NCI-H1694 (cell line): ENCODE data around the gene IGF2R.

Experiments used
- DNase-seq: peaks from one replicate; lab custom pipeline; 2025; lab: John Stamatoyannopoulos, UW

IGF2R gene

DNA sequence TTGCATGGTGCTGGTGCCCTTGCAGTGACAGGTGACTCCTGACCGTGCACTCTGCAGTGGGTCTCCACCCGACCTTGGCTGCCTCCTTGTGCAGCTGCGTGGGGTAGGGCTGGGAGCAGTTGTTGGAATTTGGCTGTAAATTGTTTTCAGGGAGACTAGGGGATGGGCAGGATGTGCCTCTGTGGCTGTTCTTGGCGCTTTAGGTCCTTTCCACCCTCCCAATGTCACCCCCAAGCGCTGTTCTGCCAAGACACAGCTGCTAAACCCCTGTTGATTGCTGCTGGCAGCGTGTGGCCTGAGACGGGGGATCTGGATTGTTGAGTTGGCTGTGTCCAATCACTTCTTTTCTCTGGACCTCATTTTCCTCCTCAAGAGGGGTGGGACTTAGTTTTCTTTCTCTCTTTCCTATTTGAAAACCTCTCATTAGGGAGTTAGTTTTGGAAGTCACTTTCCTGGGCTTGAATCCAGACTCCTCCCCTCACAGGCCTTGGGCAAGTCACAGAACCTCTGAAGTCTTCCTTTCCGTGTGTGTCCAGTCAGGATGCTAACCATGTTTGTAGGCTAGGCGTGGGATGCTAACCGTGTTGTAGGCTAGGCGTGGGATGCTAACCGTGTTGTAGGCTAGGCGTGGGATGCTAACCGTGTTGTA, 8.5 kb downstream of the IGF2R start:
- no peak for DNase-seq

DNA sequence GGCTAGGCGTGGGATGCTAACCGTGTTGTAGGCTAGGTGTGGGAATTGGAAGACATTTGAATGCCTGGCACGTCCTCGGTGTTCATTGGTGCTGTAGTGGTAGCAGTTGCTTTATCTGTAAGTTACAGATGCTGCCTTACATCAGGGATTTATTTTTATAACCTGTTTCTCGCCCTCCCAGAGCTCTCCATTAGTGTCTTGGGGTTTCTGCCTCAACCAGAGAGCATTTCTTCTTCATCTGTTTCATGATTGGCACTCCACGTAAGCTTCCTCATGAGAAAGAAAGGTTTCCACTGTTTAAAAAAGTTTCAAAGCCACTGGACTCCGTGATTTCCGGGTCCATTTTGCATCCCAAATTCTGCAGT, 9.0 kb downstream of the IGF2R start:
- no peak for DNase-seq

DNA sequence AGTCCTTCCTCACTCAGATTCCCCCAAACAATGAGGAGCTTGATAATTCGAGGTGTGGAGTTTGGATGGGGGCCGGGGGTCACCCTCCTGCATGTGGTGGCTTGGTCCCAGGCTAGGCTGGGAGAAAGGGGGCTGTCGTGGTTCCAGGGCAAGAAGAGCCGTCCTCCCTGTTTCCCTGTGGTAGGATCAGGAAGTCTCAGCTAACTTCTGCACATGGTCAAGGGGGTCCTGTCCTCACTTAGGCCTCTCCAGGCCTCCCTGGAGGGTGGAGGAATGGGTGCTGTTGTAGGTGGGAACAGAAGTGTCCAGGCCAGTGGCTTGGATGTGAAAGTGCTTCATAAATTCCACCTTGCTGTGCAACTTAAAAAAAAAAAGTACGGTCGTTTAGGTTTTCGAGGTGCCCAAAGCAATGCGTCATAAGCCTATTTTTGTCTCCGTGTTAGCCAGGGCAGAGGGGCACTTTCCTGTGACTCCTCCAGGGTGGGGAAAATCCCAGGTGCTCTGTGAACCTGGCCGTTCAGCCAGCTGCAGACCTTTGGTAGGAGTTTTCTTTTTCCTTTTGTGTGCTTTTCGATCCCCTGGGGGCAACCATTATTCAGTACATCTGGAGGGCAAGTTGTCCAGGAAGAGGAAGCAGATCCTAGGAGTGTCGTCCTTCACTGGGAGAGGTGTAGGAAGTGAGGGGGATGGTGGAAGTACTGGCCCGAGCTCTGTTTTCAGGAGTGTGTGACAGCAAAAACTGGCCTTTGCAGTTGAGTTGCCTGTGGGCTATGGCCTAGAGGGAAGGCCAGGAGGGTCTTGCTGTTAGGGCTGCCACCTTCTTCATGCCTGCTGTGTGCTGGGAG, 9.6 kb downstream of the IGF2R start:
- no peak for DNase-seq

DNA sequence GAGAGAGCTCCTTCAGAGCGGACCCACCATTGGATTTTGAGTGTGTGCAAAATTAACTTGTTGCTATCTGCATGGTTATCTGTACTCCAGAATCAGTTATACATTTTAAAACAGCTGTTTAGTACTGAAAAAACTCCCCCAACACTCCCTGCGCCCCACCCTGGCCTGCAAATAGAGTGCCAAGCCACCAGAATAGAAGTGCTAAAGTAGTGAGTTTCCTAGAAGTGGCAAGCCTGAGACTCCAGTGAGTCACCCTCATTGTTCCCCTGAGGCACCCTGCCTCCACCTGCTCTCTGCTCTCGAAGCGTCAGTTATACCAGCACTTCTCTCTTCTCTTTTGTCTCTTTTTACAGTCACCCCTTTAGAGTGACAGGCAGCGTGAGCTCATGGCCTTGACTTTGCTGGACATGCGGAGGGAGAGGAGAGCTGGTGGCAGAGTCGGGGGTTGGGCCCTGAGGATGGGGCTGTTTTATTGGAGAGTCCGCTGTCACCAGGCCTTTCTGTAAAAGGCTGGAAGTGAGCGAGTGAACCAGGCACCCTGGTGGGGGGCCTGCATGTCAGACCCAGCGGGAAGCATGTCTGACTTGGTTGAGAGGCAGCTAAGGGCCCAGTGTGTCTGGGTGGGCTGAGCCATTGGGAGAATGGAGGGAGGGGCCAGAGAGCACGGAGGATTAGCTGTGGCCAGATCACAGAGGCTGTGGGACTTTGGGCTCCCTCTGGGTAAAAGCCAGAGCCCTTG, 10.4 kb downstream of the IGF2R start:
- DNase-seq, result no peak

DNA sequence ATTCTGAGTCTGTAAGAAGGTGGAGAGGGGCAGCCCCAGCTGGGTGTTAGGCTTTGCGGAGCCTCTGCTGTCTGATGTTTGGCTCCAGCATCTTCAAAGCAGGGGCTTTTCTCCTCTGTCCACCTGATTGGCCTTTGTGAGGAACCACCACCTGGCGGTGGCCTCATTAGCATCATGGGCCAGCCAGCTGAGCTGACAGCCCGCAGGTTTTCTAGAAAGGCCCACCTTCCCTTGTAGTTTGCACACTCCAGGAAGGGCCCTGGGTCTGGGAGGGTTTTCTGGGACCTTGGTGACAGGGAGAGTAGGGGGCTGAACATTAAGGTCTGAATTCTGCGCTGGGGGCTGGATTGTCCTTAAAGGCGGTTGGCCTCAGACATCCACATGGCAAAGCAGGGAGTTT, 11.6 kb downstream of the IGF2R start:
- no peak for DNase-seq

DNA sequence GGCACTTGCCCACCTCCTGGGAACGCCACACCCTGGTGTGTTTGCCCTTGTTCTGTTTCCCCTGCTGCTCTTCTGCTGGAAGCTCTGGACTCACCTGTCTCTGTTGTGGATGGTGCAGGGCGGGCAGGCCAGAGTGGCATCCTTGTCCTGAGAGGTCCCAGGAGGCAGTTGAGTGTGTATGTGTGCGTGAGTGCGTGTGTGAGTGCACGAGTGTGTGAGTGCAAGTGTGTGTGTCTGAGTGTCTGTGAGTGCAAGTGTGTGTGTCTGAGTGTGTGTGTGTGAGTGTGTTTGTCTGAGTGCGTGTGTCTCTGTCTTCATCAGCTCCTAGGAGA, 12.2 kb downstream of the IGF2R start:
- no peak for DNase-seq

DNA sequence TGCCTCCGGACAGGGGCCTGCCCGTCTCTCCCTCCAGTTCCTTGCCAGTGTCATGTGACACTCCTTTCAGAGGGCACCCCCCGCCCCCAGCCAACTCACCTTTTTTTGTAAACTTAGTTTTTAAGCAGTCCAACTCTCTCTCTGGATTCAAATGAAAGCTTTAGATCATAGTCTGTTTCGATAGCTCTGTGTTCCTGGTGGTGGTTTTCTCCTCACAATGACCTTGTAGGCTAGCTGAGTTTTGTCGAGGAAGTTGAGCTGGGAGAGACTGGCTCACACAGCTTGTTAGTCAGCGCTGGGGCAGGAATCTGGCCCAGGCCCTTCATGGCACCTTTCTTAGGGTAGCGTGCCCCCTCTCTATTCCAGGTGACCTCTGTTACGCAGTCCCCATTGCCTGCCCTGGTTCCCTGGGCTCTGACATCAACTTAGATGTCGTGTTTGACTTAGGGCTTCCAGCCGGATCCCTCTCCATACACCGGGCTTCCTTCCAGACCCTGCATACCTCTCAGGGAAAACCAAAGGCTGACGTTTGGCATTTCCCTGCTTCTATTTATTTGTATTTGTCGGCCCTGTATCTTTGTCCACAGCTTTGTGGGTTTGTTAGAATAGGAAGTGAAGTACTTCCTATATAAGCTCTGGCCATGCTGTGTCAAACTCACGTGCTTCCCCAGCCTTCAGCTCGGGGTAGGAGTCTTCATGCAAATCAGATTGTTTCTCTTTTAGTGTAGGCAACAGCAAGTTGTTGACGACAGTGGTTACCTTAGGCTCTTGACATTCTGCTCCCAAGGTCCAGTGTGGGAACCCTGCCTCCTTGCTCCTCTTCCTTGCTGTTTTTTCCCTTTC, 12.7 kb downstream of the IGF2R start:
- DNase-seq, result no peak

DNA sequence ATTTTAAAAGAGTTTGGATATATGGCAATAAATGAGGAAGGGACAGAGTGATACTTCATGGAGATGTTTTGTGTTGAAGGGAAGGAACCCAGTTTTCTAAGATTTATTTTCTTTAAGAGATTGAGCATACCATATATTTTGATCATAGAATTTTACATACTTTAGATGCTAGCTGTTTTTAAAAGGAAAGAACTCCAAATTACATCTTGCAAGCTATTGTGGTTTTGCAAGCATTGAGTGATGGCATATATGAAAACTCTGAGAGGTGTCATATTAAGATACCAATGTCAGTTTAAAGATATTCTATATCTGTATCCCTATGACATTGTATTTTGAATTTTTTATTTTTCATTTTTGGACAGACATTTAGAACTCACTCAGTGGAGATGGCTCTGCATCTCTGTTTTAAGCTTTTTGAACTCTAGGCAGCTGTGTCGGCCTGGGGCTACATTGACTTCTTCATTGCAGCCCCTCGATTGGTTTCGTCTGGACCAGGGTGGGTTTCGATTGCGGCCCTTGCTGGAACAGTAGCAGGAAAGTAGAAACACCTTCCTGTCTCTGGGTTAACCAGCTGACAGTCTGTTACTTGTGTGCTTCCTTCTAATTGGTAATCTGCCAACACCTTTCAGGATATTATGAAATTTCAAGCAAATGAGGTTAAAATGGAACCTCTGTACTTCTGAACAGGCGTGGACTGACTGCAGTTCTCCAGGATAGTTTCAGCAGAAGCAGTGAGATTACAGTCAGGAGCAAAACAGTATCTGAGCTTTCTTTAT, 14.0 kb downstream of the IGF2R start:
- no peak for DNase-seq

DNA sequence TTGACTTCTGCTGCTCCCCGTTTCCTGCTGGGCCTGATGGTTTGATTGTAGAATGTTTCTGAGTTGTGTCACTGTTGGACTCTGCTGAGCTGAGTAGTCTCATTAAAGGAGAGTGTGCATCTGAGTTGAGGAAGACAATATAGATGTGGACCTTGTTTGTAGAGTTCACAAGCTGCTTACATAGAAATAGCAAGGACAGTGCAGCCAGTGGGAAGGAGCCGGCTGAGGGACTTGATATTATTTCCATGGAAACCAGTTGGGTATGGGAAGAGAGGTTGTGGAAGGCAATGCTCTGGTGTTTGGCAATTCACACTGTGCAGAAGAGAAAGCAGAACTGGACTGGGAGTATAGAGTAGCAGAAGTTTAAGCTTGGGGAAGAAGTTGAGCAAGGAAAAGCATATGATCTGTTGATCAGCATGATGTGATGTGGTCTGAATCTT, 14.8 kb downstream of the IGF2R start:
- no peak for DNase-seq

DNA sequence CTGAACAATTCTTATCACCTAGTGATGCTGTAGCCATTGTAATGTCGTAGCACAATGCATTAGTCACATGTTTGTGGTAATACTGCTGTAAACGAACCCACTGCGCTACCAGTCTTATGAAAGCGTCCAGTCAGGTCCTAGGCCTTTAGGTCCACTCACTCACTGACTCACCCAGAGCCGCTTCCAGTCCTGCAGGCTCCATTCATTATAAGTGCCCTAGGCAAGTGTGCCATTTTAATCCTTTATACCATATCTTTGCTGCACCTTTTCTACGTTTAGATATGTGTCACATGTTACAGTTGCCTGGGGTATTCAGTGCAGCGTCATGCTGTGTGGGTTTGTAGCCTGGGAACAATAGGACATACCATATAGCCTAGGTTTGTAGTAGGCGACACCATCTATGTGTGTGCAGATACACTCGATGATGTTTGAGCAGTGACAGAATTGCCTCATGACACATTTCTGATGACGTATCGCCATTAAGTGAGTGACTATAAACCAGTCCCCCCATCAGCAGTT, 15.4 kb downstream of the IGF2R start:
- DNase-seq, result no peak

DNA sequence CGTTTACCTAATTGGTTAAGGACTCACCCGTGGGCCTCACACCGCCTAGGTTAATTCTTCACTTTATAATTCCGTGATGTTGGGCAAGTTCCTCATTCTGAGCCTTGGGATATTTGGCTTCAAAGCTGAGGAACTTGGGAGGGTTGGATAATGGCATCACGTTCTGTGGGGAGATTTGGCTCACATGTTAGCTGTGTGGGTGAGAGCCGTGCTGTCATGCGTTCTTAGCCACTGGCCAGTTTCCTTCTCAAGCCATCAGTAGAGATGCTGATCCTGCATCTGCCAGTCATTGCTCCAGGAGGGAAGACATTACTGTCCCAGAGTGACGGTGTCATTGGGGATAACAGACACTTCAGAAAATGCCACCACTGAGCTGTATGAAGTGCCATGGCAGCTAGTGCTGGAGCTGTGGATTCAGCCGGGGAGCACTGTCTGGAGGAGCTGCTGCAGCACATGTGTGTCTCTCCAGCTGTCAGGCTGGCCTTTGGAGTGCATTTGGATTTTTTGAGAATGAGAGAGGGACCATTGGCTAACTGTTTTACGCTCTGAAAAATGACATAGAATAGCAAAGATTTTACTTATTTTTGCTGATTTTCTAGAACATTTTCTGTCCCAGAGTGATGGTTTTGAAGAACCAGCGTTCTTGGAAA, 16.5 kb downstream of the IGF2R start:
- DNase-seq, result no peak

DNA sequence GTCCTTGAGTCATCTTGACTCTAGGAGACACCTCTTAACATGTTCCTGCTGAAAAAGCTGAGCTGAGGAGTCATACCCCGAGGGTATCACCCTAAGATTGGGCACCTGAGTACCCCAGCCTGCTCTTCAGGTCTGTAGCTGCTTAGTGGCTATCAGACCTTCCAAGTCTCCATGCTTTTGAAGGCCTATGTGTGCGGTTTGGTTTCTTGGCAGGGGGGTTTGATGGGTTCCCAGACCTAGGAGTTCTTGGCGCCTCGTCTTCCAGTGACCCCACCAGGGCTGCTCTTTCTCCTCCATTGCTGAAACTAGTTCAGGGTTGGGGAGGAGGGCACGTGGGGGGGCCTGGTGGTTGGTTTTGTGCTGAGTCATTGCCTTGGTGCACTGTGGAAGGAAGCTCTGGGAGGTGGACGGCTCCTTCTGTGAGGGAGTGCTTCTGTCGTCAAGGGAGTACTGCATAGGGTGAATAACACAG, 20.1 kb downstream of the IGF2R start:
- DNase-seq, result no peak

DNA sequence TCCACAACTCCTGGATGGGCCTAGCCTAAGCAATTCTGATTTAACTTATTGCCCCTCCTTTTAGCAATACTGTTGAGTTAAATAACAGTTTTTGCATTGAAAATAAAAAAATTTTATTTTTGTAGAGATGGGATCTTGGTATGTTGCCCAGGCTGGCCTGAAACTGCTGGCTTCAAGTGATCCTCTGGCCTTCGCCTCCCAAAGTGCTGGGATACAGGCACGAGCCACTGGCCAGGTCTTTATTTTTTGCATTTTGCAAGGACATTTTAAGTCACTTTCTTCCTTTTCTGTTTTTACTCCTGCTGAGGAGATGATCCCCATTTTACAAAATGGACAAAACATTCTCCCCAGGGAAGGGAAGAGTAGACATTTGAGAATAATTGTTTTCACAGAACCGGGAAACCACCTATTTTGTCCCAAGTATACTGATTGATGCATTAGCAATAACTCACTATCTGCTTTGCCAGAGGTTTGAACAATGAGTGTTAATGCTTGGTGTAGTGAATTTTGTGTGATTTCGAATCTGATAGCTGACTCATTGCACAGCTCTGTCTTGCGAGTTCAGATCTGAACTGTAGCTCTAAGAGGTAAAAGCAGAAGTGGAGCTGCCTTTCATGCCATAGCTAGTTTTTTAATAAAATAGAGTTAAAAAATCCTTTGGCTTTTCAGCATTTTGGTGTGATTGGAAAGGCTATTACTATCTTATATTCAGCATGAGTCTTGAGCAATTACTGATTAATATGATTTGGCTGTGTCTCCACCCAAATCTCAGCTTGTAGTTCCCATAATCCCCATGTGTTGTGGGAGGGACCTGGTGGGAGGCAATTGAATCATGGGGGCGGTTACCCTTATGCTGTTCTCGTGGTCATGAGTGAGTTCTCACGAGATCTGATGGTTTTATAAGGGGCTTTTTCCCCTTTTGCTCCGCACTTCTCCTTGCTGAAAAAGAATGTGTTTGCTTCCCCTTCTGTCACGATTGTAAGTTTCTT, 20.9 kb downstream of the IGF2R start:
- no peak for DNase-seq

DNA sequence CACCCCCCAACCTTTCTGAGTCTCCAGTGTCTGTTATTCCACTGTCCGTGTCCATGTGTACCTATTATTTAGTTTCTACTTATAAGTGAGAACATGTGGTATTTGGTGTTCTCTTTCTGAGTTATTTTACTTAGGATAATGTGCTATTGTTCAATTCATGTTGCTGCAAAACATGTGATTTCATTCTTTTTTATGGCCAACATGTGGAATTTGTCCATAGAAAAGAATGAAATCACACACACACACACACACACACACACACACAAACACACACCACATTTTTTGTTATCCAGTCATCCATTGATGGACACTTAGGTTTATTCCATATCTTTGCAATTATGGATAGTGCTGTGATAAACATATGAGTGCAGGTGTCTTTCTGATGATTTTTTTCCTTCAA, 23.5 kb downstream of the IGF2R start:
- no peak for DNase-seq

DNA sequence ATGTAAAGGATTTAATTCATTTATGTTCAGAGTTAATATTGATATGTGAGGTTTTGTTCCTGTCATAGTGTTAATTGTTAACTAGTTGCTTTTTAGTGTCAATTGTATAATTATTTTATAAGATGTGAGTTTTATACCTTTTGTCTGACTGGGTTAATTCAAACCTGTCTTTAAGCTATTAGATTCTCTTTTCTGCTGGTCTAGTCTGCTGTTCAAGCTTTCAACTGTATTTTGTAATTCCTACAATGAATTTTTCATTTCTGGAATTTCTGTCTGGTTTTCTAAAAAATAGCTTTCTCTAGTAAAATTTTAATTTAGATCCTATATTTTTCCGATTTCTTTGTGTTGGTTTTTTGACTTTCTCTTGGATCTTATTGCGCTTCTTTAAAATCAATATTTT, 26.5 kb downstream of the IGF2R start:
- DNase-seq, result no peak

DNA sequence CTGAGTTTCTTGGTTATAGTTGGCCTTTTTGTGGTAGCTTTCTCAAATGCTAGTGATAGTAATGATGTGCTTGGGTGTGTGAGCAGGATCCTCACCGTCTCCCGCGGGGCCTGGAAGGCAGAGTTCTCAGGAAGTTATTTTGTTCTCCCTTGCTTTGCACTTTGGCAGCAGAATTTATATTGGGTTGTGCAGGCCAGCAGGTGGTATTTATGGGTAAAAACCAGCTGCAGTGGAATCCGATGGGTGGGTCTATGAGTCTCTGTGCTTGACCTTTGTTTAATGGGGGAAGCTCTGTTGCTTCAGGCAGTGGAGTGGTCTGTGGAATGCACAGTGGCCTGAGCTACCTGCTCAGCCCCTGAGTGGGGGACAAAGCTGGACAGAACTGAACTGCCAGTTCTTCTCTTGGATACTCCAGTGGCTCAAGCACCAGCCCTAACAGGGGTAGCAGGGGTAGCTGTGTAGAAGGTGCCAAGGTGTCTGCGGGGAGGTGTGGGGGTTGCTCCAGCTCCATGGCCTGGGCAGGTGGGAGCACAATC, 27.3 kb downstream of the IGF2R start:
- DNase-seq, result no peak

DNA sequence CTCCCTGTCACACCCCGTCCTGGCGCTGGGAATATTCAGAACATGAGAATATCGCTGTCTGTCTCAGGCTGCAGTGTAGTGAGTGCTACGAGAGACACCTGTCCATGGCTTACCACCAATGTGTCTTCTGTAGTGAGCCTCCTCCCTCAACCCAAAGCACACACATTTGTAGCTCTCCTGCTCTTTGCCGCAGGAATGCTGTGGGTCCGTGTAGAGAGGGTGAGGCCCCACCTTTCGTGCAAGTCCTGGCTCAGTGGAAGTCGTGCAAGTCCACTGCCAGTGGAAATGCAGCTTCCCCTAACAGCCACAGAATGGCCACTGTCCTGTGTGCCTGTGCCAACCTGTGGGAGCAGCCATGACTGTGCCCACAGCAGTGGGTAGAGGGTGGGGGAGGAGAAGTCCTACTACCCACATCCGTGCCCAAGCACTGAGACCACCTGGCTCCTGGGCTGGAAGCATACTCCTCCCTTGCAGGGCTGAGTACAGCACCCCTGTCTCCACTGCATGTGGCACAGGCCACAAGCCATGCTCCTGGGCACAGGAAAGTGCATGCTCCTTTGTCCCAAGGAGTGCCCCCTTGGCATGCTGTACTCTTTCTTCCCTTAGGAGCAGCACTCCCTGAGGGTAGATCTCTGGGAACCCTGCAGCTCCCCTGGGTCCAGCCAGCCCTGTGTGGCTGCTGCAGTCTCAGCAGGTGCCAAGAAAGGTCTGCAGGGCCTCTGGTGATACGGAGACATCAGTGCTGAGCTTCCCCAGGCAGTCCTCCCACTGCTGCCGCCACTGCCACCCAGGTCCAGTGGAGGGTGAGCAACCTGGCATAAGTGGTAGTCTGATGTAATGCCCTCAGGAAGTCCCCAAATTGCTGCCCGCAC, 28.0 kb downstream of the IGF2R start:
- no peak for DNase-seq

DNA sequence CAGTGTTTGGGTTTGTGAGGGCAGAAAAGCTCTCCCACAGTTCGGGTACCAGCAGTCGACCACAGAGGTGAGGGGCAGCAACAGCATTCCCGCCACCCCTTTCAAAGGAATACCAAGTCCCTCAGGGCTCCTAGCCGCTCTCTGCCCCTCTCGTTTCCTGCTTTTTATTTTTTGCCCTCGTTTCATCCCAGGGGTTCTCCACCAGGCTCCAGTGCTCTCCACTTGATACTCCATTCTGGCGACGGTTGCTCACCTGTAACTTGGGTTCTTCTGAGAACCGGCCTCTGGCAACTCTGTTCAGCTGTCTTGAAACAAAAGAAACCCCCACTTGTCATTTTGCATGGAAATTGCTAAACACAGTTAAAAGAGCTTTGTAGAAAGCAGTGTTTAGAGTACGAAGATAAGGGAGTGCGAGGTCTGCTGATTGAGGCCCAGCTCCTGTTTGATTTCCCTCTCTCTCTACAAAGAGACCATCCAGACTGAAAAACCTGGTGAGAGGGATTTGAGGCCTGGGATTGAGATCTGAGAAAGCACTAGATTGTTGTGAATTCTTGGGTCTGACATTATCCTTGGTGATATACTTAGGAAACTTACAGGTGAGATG, 28.7 kb downstream of the IGF2R start:
- DNase-seq, result no peak
